Caco-2 (cell line): ENCODE measurements around the gene IL32. TPM values are rescaled to one million over a fixed set of nuclear protein-coding genes. Genes with fewer than 3 reads are reported as not detected.

Experiments used
- BruUV-seq: library from RNA; stranded (reverse); fragments of 400-500 nt; replicated peaks from 2 replicates; lab custom pipeline; 2021; lab: Mats Ljungman, UMichigan
- CTCF ChIA-PET: fragments of 300-600 bp; sonication (Branson Sonifier 250); formaldehyde crosslinking; loops from one replicate; lab custom pipeline; 2022; ENCODE audit warnings: antibody characterized with exemption; lab: Charles Lee
- POLR2A ChIA-PET: fragments of 300-600 bp; sonication (Branson Sonifier 250); formaldehyde crosslinking; loops from one replicate; lab custom pipeline; 2022; ENCODE audit warnings: antibody characterized with exemption; lab: Charles Lee
- DNase-seq, 2 experiments: peaks; one replicate each; pipeline versions ENCODE4 v3.0.0 to v3.0.0-alpha.2; 2020 to 2022
- H3K27me3 ChIP-seq: replicated peaks from 2 replicates; pipeline ENCODE4 v1.6.0; 2011; ENCODE audit warnings: low read length; ENCODE audit not compliant: control insufficient read depth, insufficient read depth
- H3K36me3 ChIP-seq: 2 replicates; pipeline ENCODE4 v1.5.1; 2011; ENCODE audit warnings: low read length; ENCODE audit not compliant: control insufficient read depth, insufficient read depth
- H3K4me1 ChIP-seq: fragments of 250-450 bp; sonication (Bioruptor Pico); 2 replicates; pipeline ENCODE4 v1.5.1; 2020; ENCODE audit warnings: mild to moderate bottlenecking
- H3K4me3 ChIP-seq: 2 replicates; pipeline ENCODE4 v1.5.1; 2011; ENCODE audit warnings: low read depth, mild to moderate bottlenecking, control low read depth, low read length
- H3K9me3 ChIP-seq: fragments of 250-450 bp; sonication (Bioruptor Pico); 2 replicates; pipeline ENCODE4 v1.5.1; 2020; ENCODE audit warnings: mild to moderate bottlenecking, moderate library complexity
- H3K27ac Mint-ChIP-seq: one replicate; pipeline ENCODE4 v1.8.0; 2022; ENCODE audit warnings: mixed read lengths; ENCODE audit not compliant: unreplicated experiment
- H3K27me3 Mint-ChIP-seq: one replicate; pipeline ENCODE4 v1.8.0; 2022; ENCODE audit warnings: mixed read lengths; ENCODE audit not compliant: insufficient read depth, unreplicated experiment
- H3K36me3 Mint-ChIP-seq: one replicate; pipeline ENCODE4 v1.8.0; 2022; ENCODE audit warnings: mild to moderate bottlenecking, mixed read lengths; ENCODE audit not compliant: insufficient read depth, unreplicated experiment
- H3K4me1 Mint-ChIP-seq: one replicate; pipeline ENCODE4 v1.8.0; 2022; ENCODE audit warnings: low read depth, mixed read lengths; ENCODE audit not compliant: unreplicated experiment
- H3K4me3 Mint-ChIP-seq: one replicate; pipeline ENCODE4 v1.8.0; 2022; ENCODE audit warnings: mild to moderate bottlenecking, moderate library complexity, mixed read lengths; ENCODE audit not compliant: unreplicated experiment
- H3K9me3 Mint-ChIP-seq: one replicate; pipeline ENCODE4 v1.8.0; 2022; ENCODE audit warnings: mixed read lengths; ENCODE audit not compliant: unreplicated experiment
- intact Hi-C: fragments of 100-400 bp; cut with micrococcal nuclease; formaldehyde crosslinking; loops from one replicate; pipeline ENCODE4 v1.10.0; 2022; ENCODE audit not compliant: unreplicated experiment
- total RNA-seq: library from RNA; stranded (reverse); gene quantifications from 2 replicates; pipeline ENCODE4 v1.2.3, GENCODE V29; 2022
- TF ChIP-seq, protein P1 (sequence below), 2 experiments: fragments of 200-600 bp in 1 of 2; IDR thresholded peaks; 1 replicate in 1 of 2; 2 replicates in 1 of 2; pipeline versions ENCODE4 v1.5.1 to v1.8.0; 2011 to 2022; ENCODE audit warnings: antibody characterized with exemption in 1 of 2, control low read depth in 1 of 2, inconsistent platforms in 1 of 2, low read depth in 1 of 2, low read length in 1 of 2, mild to moderate bottlenecking in 1 of 2, moderate library complexity in 1 of 2; ENCODE audit not compliant: insufficient read depth in 1 of 2, severe bottlenecking in 1 of 2, unreplicated experiment in 1 of 2

Gene IL32
- total RNA-seq, 1 experiment from 2014 or later, result 149 TPM

- no peak overlapping the region for H3K4me3 ChIP-seq
These were observed 34.5 kb downstream of the IL32 start for GRCh38 chr16:3099732-3100499.

DNA sequence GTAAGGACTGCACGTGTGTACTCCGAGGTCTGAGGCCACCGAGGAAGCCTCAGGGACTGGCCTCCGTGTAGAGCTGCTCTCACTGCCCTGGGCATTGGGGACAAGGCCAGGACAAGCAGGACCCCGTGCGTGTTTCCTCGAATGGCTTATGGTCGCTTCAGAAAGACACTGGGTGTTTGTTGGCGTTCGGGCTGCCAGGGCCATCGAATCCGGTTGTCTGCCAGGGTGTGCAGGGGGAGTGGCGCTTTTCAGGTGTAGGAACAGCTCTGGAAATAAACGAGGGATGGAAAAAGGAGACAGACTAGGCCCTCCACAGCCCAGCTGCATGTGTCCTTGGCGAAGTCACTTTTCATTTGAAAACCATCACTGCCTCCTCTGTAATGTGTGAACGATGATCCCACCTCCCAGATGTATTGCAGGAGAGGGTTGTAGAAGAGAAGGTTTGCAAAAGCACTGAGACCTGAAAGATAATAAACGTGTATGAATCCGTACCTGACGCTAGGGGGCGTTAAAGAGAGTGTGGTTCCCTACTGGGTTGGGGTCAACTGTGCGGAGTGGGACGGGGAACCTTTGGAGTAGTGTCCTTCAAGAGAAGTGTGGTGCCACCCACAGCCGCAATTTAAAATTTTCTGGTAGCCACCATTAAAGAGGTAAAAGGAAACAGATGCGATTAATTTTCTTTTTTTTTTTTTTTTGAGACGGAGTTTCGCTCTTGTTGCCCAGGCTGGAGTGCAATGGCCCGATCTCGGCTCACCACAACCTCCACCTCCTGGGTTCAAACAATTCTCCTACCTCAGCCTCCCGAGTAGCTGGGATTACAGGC is 35.8 kb downstream of the IL32 start:
- Mint-ChIP-seq H3K4me3 (peak overlapping the region; percentile 29), H3K27me3 (no peaks in the 10 kb centered on the region), H3K27ac (peak overlapping the region; percentile 10), H3K9me3 (no peaks in the 10 kb centered on the region), H3K36me3 (no peaks in the 10 kb centered on the region), H3K4me1 (peaks cover 14% of the 10 kb centered on the region)
- Histone ChIP-seq H3K36me3 (no peaks in the 10 kb centered on the region), H3K4me3 (no peak overlapping the region), H3K27me3 (no peaks in the 10 kb centered on the region), H3K4me1 (peaks cover 10% of the 10 kb centered on the region), H3K9me3 (no peaks in the 10 kb centered on the region)
- ChIA-PET CTCF (interaction anchor here (0.6 kb wide), 1 partner anchor 1053 kb away, joined by 3 read pairs; no protein-coding TSS in a partner anchor), POLR2A (interaction anchor here (0.6 kb wide), 1 partner anchor 1393 kb away, joined by 3 read pairs; no protein-coding TSS in a partner anchor)
- no TSS peak for BruUV-seq
- DNase-seq, result peak in 1 of 2 experiments; percentile 50
- intact Hi-C loops, result loop anchor here (2.0 kb wide), 1 partner anchor 34 kb away; the partner anchor contains the start of gene ZNF213
- TF ChIP-seq, protein P1, sequence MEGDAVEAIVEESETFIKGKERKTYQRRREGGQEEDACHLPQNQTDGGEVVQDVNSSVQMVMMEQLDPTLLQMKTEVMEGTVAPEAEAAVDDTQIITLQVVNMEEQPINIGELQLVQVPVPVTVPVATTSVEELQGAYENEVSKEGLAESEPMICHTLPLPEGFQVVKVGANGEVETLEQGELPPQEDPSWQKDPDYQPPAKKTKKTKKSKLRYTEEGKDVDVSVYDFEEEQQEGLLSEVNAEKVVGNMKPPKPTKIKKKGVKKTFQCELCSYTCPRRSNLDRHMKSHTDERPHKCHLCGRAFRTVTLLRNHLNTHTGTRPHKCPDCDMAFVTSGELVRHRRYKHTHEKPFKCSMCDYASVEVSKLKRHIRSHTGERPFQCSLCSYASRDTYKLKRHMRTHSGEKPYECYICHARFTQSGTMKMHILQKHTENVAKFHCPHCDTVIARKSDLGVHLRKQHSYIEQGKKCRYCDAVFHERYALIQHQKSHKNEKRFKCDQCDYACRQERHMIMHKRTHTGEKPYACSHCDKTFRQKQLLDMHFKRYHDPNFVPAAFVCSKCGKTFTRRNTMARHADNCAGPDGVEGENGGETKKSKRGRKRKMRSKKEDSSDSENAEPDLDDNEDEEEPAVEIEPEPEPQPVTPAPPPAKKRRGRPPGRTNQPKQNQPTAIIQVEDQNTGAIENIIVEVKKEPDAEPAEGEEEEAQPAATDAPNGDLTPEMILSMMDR (IDR thresholded peaks at IDR 0.05; ENCODE audit: insufficient read depth in 1 of 2, low read depth in 1 of 2, low read length in 1 of 2, severe bottlenecking in 1 of 2, unreplicated experiment in 1 of 2), result peak; percentile 46 to 59

More at GRCh38 chr16:3099732-3100499, 34.5 kb downstream of the IL32 start:
- TF ChIP-seq, protein P1 (IDR thresholded peaks at IDR 0.05; ENCODE audit: insufficient read depth in 1 of 2, low read depth in 1 of 2, low read length in 1 of 2, severe bottlenecking in 1 of 2, unreplicated experiment in 1 of 2), result no peak
- peak; percentile 93 to 94 for DNase-seq
- Mint-ChIP-seq H3K9me3 (no peaks in the 10 kb centered on the region), H3K4me3 (peak overlapping the region; percentile 67), H3K27ac (peak overlapping the region; percentile 53), H3K36me3 (no peaks in the 10 kb centered on the region), H3K27me3 (no peaks in the 10 kb centered on the region), H3K4me1 (peaks cover 14% of the 10 kb centered on the region)
- intact Hi-C loops, result loop anchor here (2.0 kb wide), 1 partner anchor 35 kb away; the partner anchor contains the start of gene ZNF213
- H3K9me3 ChIP-seq, result no peaks in the 10 kb centered on the region
- no TSS peak for BruUV-seq
- no peaks in the 10 kb centered on the region for H3K36me3 ChIP-seq
- no peaks in the 10 kb centered on the region for H3K27me3 ChIP-seq
- ChIA-PET CTCF (interaction anchor here (1.2 to 2.3 kb wide), 2 partner anchors 29 to 42 kb away, joined by 3 to 6 read pairs; no protein-coding TSS in a partner anchor), POLR2A (no interaction called here)
- peaks cover 10% of the 10 kb centered on the region for H3K4me1 ChIP-seq
